Vagina (tissue), 2 donors: ENCODE measurements around the gene CRY1.

Source experiments
- POLR2A ChIP-seq, 2 donors: fragments of 450-650 bp; IDR thresholded peaks; one replicate each; pipeline ENCODE4 v1.6.1; 2017; ENCODE audit warnings: antibody characterized with exemption in 2 of 2, mild to moderate bottlenecking in 2 of 2, moderate library complexity in 2 of 2
- TF ChIP-seq, protein P1 (sequence below), 3 experiments: fragments of 450-650 bp in 2 of 3; fragments of 200-600 bp in 1 of 3; sonication (generic) in 1 of 3; IDR thresholded peaks; one replicate each; pipeline ENCODE4 v1.5.1; 2017 to 2019; ENCODE audit warnings: antibody characterized with exemption in 3 of 3, mild to moderate bottlenecking in 2 of 3, moderate library complexity in 2 of 3

DNA sequence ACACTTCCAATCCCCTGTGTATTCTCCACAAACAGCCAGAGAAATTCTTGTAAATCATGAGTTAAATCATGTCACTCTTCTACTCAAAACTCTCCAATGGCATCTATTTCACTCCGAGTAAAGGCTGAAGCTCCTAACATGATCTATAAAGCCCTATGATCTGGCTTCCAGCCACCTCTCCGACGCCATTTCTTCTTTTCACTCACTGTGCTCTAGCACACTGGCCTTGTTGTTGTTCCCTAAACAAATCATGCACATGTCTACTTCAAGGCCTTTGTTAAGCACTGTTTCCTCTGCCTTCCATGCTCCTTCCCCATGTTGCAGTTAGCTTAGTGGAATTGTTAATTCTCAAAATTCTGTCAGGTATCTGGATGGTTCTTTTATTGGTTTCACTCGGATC is 76.3 kb downstream of the CRY1 start:
- TF ChIP-seq, protein P1, sequence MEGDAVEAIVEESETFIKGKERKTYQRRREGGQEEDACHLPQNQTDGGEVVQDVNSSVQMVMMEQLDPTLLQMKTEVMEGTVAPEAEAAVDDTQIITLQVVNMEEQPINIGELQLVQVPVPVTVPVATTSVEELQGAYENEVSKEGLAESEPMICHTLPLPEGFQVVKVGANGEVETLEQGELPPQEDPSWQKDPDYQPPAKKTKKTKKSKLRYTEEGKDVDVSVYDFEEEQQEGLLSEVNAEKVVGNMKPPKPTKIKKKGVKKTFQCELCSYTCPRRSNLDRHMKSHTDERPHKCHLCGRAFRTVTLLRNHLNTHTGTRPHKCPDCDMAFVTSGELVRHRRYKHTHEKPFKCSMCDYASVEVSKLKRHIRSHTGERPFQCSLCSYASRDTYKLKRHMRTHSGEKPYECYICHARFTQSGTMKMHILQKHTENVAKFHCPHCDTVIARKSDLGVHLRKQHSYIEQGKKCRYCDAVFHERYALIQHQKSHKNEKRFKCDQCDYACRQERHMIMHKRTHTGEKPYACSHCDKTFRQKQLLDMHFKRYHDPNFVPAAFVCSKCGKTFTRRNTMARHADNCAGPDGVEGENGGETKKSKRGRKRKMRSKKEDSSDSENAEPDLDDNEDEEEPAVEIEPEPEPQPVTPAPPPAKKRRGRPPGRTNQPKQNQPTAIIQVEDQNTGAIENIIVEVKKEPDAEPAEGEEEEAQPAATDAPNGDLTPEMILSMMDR (IDR thresholded peaks at IDR 0.05): no peak
- no peak for TF ChIP-seq POLR2A (IDR thresholded peaks at IDR 0.05)
